RWPE2 (cell line): Measurements from ENCODE around the gene ANKRD9.

Experiments used
- ATAC-seq: fragments of 200-7000 bp; cut with Tn5 transposase; 3 replicates; pipeline ENCODE4 v1.9.1; 2021; ENCODE audit warnings: low read depth
- DNase-seq: peaks from one replicate; pipeline ENCODE4 v3.0.0-alpha.2; 2020; ENCODE audit warnings: low spot score
- H3K27ac ChIP-seq: fragments of 450-650 bp; 2 replicates; pipeline ENCODE4 v1.5.1; 2017; ENCODE audit warnings: mild to moderate bottlenecking; ENCODE audit not compliant: poor library complexity, severe bottlenecking
- H3K27me3 ChIP-seq: fragments of 250-450 bp; sonication (Bioruptor Pico); 2 replicates; pipeline ENCODE4 v1.5.1; 2021; ENCODE audit warnings: mild to moderate bottlenecking, moderate library complexity; ENCODE audit not compliant: insufficient read depth, poor library complexity, severe bottlenecking
- H3K36me3 ChIP-seq: fragments of 250-450 bp; sonication (Bioruptor Pico); 2 replicates; pipeline ENCODE4 v1.5.1; 2020; ENCODE audit warnings: low read depth, mild to moderate bottlenecking, moderate library complexity
- H3K4me1 ChIP-seq: fragments of 250-450 bp; sonication (Bioruptor Pico); 2 replicates; pipeline ENCODE4 v1.5.1; 2021; ENCODE audit warnings: mild to moderate bottlenecking, moderate library complexity; ENCODE audit not compliant: insufficient read depth, poor library complexity, severe bottlenecking
- H3K4me3 ChIP-seq: fragments of 250-450 bp; sonication (Bioruptor Pico); 2 replicates; pipeline ENCODE4 v1.5.1; 2021; ENCODE audit warnings: mild to moderate bottlenecking, moderate library complexity; ENCODE audit not compliant: severe bottlenecking
- H3K9me3 ChIP-seq: fragments of 250-450 bp; sonication (Bioruptor Pico); 2 replicates; pipeline ENCODE4 v1.5.1; 2021; ENCODE audit warnings: mild to moderate bottlenecking, moderate library complexity; ENCODE audit not compliant: severe bottlenecking
- TF ChIP-seq, protein P1 (sequence below): fragments of 450-650 bp; IDR thresholded peaks from one replicate; pipeline ENCODE4 v1.5.1; 2017; ENCODE audit warnings: mild to moderate bottlenecking, moderate library complexity; ENCODE audit not compliant: poor library complexity, severe bottlenecking

The ANKRD9 gene

DNA sequence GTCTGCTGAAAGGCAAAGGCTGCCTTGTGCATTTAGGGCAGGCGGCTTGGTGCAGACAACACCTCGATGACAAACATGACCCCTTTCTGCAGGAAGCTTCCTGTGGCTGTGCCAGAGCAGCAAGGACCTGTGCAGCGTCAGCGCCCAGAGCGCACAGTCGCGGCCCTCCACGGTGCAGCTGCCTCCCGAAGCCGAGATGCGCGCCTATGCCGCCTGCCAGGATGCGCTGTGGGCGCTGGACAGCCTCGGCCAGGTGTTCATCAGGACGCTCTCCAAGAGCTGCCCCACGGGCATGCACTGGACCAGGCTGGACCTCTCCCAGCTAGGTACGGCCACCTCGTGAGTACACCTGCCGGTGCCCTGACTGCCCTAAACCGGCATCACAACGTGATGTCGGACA is 57.3 kb downstream of the ANKRD9 start:
- H3K9me3 ChIP-seq: no peaks in the 10 kb centered on the region
- TF ChIP-seq, protein P1, sequence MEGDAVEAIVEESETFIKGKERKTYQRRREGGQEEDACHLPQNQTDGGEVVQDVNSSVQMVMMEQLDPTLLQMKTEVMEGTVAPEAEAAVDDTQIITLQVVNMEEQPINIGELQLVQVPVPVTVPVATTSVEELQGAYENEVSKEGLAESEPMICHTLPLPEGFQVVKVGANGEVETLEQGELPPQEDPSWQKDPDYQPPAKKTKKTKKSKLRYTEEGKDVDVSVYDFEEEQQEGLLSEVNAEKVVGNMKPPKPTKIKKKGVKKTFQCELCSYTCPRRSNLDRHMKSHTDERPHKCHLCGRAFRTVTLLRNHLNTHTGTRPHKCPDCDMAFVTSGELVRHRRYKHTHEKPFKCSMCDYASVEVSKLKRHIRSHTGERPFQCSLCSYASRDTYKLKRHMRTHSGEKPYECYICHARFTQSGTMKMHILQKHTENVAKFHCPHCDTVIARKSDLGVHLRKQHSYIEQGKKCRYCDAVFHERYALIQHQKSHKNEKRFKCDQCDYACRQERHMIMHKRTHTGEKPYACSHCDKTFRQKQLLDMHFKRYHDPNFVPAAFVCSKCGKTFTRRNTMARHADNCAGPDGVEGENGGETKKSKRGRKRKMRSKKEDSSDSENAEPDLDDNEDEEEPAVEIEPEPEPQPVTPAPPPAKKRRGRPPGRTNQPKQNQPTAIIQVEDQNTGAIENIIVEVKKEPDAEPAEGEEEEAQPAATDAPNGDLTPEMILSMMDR: no peak
- no peaks in the 10 kb centered on the region for H3K27me3 ChIP-seq
- H3K36me3 ChIP-seq: peaks cover 53% of the 10 kb centered on the region
- H3K27ac ChIP-seq: no peak overlapping the region
- H3K4me1 ChIP-seq: no peaks in the 10 kb centered on the region
- ATAC-seq (no peak), DNase-seq (no peak)
- H3K4me3 ChIP-seq: no peak overlapping the region
